Fibroblast of lung (primary cell): Measurements from ENCODE around the gene CD302.

Experiments
- EZH2 ChIP-seq: IDR thresholded peaks from 2 replicates; pipeline ENCODE4 v1.5.1; 2012; ENCODE audit warnings: low read length, control low read depth, mild to moderate bottlenecking; ENCODE audit errors: missing control alignments
- TF ChIP-seq, protein P1 (sequence below), 2 donors: IDR thresholded peaks in 1 of 2; conservative IDR thresholded peaks in 1 of 2; 1 replicate in 1 of 2; 2 replicates in 1 of 2; pipeline ENCODE4 v1.5.1; 2011 to 2012; ENCODE audit warnings: low read length in 2 of 2, control low read depth in 1 of 2, inconsistent platforms in 1 of 2, low read depth in 1 of 2, mild to moderate bottlenecking in 1 of 2

DNA sequence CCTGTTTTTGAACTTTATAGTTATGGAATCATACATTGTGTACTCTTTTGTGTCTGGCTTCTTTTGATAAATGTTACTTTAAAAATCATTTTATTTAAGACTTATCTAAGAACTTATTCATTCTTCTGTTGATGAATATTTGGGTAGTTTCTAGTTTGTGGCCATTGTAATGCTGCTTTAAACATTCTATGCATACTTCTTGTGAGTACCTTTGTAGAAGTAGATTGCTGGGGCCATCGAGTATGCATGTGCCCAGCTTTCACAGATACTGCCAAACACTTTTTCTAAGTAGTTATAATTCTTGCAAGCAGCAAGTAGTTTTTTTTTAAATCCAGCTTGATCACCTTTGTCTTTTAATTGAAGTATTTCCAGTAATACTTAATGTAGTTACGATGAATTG lies 11.1 kb downstream of the CD302 start:
- TF ChIP-seq, protein P1, sequence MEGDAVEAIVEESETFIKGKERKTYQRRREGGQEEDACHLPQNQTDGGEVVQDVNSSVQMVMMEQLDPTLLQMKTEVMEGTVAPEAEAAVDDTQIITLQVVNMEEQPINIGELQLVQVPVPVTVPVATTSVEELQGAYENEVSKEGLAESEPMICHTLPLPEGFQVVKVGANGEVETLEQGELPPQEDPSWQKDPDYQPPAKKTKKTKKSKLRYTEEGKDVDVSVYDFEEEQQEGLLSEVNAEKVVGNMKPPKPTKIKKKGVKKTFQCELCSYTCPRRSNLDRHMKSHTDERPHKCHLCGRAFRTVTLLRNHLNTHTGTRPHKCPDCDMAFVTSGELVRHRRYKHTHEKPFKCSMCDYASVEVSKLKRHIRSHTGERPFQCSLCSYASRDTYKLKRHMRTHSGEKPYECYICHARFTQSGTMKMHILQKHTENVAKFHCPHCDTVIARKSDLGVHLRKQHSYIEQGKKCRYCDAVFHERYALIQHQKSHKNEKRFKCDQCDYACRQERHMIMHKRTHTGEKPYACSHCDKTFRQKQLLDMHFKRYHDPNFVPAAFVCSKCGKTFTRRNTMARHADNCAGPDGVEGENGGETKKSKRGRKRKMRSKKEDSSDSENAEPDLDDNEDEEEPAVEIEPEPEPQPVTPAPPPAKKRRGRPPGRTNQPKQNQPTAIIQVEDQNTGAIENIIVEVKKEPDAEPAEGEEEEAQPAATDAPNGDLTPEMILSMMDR (conservative IDR thresholded peaks at IDR 0.05 in 1 of 2, IDR thresholded peaks at IDR 0.05 in 1 of 2; ENCODE audit: low read depth in 1 of 2, low read length in 2 of 2) = no peak
- TF ChIP-seq EZH2 = no peak
